ENCODE results near the gene PHF20.
"Not testable (repeated sequence)": the region's sequence is repeated elsewhere in the genome, so short reads cannot be mapped to it uniquely, and the experiment has no call there.

PHF20 gene

DNA sequence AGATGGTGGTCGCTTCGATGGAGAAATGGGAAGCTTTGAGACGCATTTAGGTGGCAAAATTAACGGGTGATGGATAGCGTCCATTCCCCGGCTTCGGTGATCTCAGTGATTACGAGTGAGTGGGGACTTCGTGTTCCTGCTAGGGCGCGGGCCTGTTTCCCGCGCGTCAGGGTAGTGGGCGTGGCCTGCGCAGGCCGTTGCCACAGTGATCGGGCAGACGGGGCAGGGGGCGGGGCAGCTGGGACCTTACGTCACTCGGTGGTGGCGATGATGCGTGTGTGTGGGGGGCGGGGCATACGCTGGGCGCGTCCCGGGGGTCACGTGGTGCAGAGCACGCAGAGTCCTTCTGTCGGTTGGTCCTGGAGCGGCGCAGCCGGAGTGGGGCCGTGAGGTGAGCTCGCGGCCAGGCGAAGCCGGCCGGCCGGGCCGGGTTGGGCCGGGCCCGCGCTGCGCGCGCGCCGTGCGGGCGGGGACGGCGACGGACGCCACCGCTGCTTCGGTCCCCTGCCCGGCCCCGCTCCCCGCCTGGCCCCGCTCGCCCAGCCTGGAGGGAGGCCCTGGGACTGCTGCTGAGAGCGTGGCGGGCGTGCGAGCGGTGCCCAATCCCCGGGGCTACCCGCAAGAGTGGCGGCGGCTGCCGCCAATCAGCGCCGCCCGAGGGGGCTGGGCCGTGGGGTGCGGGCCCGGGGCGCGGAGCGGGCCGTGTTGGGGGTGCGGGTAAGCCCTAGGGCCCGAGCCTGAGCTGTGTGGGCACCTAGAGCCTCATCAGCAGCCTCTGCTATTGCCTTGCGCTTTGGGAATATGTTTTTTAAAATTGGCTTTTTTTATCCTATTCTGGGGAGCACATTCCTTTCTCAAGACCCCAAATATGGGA lies at the start of gene PHF20:
Gene PHF20 (plus strand): TSS at position 327 of the 874 bp plus-strand sequence. CDS start 29,508 bp downstream, outside the sequence.
- peak; percentile 93 for DNase-seq

DNA sequence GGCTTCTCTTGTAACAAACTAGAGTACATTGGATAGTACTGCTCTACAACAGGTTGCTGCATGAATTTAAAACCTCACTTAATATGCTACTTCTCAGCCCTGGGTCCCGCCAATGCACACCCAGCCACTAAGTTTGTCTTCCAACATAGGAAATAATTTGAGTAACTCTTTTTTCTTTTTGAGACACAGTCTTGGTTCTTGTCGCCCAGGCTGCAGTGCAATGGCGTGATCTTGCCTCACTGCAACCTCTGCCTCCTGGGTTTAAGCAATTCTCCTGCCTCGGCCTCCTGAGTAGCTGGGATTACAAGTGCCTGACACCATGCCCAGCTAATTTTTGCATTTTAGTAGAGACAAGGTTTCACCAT lies 48.6 kb upstream of the PHF20 start:
- not testable (repeated sequence) for DNase-seq

DNA sequence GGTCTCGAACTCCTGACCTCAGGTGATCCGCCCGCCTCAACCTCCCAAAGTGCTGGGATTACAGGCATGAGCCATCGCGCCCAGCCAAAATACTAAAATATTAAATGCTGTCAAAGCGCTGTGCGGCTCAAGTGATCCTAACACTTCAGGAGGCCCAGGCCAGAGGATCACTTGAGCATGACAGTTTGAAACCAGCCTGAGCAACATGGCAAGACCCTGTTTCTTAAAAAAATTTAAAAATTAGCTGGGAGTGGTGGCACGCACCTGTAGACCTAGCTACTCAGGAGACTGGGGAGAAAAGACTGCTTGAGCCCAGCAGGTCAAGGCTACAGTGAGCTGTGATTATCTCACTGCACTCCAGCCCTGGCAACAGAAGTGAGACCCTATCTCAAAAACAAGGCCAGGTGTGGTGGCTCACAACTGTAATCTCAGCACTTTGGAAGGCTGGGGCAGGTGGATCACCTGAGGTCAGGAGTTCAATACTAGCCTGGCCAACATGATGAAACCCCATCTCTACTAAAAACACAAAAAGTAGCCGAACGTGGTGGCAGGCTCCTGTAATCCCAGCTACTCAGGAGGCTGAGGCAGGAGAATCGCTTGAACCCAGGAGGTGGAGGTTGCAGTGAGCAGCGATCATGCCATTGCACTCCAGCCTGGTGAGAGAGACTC lies 48.0 kb upstream of the PHF20 start:
- not testable (repeated sequence) for DNase-seq

DNA sequence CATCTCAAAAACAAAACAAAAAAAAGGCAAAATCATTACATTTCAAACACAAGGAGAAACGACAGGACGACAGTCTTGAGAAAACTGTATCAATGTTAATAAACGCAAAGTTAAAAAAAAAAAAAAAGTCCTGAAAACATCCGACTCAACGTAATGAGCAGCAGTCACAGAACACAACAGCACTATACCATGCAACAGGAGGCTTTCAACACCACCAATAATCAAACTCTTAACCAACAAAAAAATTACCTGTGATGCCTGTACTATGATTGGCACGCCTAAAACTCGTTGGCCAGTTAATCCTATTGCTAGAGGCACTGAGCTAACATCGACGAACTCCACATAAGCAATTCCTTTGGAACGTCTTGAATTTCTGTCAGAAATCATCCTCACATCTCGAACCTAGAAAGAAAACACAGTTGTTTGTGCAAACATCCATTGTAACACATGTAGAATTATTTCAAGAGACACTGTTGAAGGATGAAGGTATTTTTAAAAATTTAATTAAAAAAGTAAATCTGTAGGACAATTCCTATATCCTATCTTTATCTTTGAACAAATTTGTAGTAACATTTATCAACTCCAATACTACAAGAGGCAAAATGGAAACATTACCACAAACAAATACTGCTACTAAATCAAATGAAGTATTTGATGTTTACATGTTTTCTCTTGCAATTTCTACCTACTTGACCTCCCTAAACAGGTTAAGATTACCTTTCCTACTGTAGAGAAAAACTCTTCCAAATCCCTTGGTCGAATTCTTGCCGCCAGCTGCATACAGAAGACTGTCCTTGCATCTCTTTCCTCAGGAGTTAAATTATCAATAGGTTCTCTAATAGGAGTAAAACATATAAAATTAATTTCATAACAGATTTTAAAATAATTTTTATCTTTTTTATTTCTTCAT lies 47.2 kb upstream of the PHF20 start:
- DNase-seq: no peak

DNA sequence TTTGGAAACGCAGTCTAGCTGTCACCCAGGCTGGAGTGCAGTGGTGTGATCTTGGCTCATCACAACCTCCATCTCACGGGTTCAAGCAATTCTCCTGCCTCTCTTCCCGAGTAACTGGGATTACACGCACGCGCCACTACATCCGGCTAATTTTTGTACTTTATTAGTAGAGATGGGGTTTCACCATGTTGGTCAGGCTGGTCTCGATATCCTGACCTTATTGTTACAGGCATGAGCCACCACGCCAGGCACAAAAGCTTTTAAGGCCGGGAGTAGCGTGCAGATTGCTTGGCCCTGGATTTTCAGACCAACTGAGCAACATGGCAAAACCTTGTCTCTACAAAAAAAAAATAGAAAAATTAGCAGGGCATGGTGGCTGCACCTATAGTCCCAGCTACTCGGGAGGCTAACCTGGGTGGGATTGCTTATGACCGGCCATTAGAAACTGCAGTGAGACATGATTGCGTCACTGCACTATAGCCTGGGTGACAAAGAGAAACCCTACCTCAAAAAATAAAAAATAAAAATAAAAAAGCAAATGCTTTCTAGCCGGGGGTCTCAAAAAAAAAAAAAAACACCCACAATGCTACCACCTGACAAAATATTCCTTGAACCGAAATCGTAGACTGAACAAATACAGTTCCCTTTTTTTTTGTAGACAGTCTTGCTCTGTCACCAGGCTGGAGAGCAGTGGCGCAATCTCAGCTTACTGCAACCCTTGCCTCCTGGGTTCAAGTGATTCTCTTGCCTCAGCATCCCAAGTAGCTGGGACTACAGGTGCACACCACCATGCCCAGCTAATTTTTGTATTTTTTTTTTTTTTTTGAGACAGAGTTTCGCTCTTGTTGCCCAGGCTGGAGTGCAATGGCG lies 44.7 kb upstream of the PHF20 start:
- no peak for DNase-seq

DNA sequence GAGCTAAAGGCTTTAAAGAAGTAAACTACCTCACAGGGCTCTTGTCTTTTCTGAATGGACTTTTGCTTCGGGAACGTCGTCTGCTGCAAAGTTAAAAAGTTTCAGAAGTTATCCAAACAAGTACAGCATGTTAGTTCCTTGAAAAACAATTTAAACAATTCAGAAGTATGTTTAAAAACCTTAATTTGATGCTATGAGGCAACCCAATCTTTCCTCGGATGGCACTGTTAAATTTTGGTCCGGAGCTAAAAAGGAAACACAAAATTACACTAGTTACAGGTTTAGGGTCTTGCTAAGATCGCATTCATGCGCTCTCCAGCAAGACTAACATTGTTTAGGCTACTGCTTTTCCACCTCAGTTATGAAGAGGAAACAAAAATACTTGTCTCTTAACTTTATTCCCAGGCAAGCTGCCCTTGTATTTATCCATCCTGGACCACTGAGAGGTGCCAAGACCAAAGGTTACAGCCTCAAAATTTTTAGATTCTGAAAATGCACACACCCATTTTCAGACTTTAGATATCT lies 42.5 kb upstream of the PHF20 start:
- no peak for DNase-seq

DNA sequence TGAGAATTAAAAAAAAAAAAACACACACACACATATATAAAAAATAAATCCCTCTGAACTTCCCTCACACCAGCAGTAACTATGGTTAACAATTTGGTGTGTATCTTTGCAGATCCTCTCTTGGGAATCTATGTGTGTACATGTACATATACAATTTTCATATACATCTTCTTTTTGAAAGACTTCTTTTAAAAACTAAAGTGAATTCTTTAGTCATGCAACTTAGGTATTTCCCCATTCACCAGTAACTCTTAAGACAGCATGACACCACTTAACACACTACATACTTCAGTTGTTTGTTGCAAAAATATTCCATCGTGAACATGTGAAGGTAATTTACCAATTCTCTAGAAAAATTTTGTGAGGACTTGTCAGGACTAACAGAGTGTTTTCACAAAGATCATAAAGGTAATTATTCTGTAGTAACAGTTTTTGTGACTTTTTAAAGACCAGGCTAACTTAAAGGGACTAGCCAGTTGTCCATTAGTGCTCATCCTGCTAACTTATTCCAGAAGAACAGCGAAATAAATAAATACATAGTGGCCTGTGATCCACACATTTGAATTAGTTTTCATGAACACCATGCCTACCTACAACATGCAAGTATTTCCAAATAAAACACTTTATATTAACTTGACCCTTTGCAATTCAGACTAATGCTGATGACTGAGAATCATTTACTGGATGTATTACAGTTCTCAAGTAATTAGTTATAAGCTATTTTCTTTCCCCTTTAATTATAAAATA lies 41.8 kb upstream of the PHF20 start:
- DNase-seq: no peak

DNA sequence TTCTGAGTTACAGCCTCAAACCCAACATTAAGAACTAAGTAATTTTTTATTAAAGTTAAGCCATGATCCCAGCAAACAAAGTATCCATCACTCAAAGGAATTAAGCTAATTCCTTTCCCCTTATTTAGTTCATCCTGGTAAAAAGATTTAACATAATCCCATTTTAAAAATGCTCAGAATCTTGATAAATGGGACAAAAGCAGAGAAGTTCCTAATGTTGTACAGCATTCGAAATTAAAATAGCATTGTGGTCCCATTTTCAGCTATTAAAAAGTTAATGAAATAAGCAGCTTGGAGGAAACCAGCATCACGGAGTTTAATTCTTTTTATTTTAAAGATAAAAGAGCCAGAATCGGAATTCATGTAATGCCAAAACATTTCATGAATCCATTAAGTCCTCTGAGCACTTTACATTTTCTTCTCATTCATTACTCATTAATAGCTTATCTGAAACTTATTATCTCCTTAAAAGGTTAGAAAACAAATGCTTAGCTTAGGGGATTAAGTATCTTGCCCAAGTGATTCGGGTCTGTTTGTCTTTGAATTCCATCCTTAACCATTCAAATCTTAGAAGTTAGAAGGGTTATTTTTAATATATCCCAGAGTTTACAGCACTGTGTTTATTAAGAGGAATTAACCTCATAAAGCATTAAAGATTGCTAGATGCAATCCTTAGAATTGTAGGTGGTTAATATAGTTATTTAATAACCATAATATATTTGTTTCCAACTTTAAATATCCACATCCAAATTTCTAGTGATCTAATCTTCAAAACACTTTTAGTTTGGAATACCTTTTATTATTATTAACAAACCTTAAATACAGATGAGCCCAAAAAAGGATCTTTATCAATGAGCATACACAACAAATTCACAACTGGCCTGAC lies 41.0 kb upstream of the PHF20 start:
- no peak for DNase-seq

DNA sequence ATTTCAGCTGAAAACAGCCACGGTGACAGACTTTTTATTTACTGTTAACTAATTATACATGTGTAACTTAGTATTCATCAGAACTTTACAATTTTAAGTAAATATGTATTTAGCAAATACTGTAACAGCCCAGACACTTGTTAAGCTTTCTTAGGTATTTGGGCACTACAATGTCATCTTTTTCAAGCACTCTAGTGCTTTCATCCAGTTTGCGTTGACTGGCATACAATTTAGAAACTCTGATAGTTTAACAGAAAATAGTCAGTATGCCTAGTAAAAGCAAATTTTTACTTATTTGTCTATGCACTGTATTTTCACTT lies 40.4 kb upstream of the PHF20 start:
- DNase-seq: no peak

DNA sequence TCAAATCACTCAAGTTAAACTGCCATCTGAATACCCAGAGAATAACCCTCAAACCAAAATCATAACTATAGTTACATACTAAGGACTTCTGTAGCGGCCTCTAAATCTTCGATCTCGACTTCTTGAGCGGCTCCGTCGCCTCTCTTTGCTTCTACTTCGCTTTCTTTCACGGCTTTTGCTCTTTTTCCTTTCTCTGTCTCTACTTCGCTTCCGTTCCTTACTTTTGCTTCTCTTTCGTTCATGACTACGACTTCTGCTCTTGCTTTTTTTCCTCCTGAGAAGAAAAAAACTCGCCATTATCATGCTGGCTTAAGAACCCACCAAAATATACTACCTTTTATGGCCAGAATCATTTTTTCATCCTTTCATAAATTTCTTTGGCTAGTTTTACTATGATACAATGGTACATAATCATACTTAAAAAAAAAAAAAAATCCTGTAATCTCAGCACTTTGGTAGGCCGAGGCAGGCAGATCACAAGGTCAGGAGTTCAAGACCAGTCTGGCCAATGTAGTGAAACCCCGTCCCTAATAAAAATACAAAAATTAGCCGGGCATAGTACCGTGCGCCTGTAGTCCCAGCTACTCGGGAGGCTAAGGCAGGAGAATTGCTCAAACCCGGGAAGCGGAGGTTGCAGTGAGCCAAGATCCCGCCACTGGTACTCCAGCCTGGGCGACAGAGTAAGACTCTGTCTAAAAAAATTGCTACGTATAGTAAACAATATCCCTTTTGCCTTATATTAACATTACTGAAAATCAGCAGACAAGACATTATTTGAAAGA lies 39.8 kb upstream of the PHF20 start:
- DNase-seq: no peak

DNA sequence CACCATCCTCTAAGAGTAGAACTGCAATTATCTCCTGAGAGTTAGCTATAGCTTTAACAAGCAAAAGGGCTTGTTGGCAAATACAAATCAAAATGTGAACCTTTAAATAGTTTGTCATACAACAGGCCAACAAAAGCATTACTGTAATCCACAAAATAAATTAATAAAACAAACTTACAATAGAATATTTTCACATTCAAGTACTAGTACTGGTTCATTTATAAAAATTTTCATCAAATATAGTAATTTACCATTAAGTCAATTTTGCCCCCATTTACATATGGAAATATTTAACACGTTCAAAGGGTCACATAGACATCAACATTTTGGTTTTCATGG lies 39.2 kb upstream of the PHF20 start:
- no peak for DNase-seq

DNA sequence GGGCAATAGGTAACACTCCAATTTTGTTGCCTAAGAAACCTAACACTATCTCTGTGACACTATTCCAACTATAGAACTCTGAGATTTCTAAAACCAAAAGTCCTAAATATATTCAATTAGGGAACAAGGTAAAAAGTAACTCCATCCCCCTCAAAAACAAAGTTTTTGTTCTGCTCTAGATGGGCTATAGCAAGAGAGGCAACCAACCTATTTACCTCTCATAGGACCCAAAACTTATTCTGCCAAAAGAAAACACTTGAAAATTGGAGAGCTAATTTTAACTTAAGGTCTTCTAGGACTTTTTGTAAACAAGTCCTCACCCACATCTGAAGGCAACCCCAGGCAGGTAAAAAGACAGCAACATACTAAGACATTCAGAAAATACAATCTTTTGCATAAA lies 37.4 kb upstream of the PHF20 start:
- no peak for DNase-seq

DNA sequence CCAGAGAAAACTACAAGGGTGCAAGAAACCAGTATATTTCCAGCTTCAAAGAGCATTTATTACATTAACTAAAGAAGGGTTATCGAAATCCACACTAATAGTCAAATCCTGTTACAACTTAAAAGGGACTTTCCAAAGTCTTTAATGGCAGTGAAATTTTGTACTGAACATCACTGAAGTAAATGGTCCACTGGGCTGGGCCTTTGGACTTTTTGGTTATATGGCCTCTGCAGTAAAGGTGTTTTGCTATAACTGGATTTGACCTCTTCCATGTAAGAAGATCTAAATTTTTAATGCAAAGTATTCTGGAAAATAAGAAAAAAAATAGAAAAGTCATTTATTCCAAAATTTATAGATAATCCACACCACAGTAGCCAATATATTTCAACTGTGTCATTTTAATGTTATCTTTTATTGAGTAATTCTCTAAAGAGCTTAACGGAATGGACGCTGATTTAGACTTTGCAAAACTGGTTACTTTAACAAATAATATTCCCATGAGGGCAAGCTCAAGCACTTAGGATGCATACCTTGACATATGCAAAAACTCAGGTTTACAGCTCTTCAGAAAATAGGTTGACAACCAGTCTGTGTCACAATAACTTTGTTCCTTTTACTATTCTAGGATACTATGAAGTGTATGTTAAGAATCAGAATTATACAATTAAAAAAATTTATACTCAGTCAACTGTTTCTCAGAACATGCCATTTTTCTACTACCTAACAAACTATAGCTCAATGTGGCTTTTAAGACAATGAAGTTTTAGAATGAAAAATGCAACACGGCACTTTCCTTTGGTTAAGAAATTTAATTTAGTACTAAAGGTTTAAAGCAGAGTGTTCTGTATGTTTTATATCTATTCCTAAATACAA lies 36.8 kb upstream of the PHF20 start:
- DNase-seq: no peak

DNA sequence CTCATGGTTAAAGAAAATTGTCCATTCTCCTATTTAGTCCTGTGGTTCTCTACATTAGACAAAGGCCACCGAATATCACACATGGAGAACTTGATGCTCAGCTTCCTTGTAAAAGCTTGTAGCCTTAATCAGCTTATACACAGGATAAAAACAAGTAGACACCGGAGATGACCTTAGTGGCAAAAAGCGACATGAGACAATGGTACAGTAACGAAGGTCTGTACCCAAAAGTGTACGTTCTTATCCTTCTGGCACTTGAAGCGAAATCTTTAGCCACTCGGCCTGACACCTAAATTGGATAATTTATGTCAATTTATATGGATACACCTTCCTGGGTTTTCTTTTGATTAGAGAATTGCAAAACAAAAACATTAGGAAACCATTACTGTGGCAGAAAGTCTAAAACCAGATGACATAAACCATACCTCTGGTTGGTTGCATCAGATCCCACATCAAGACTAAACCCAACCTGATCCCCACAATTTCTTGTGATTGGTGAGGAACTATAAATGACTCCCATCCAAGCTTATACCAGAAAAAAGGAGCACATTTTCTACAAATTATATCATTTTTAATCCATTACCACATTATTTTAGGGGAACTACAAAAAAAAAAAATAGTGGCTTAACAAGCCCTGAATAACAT lies 35.9 kb upstream of the PHF20 start:
- DNase-seq: no peak

DNA sequence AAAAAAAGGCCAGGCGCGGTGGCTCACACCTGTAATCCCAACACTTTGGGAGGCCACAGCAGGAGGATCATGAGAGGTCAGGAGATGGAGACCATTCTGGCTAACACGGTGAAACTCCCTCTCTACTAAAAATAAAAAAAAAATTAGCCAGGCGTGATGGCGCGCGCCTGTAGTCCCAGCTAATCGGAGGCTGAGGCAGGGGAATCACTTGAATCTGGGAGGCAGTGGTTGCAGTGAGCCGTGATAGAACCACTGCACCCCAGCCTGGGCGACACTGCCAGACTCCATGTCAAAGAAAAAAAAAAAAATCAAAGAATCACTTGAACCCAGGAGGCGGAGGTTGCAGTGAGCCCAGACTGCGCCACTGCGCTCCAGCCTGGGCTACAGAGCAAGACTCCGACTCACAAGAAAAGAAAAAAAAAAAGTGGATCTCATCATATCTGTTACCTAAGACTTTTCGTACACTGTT lies 33.9 kb upstream of the PHF20 start:
- DNase-seq: no peak

DNA sequence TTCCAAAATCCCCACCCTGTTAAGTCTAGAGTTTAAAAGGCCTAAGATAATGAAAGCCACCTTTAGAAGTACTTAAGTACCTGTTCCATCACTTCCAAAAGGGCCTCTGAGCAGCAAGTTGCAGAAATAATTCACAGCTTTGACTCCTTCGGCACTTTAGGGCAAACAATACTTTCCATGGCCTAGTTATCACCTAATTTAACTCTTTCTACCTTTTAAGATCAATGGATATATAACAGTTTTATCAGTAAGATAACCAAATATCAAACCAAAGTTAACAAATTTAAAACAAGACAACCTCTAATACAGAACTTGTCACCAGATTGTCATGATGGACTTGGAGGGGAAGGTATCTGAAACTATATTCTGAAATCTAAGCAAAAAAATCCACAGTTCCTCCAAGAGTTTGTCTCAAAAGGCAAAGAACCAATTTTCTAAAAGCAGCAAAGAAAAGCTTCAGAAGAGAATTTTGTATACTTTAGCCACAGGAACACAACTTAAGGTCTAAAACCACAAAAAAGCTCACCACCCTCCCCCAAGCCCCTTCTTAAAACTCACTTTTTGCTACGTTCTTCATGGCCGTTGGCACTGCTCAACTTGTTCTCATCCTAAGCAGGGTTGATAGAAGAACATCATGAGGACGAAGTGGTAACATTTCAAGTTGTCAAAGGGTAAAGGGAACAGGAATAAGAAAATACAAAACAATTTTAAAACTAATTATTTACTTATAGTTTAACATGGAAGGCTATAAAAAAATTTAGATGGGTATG lies 33.2 kb upstream of the PHF20 start:
- no peak for DNase-seq

All from NCI-H774 (cell line).